CD4-positive, alpha-beta T cell (primary cell): ENCODE data around the gene ATL2. TPM values are rescaled to one million over a fixed set of nuclear protein-coding genes. Genes with fewer than 3 reads are reported as not detected.

Experiments
- ATAC-seq: fragments of 200-7000 bp; cut with Tn5 transposase; one replicate; pipeline ENCODE4 v1.10.0; 2022; ENCODE audit warnings: mild to moderate bottlenecking; ENCODE audit not compliant: poor library complexity
- CTCF ChIA-PET: fragments of 350-600 bp; sonication (Branson Sonifier 250); formaldehyde crosslinking; loops from one replicate; lab custom pipeline; 2021; ENCODE audit warnings: antibody characterized with exemption, inconsistent platforms; lab: Charles Lee
- POLR2A ChIA-PET: fragments of 350-600 bp; sonication (Branson Sonifier 250); formaldehyde crosslinking; loops from one replicate; lab custom pipeline; 2021; ENCODE audit warnings: antibody characterized with exemption, inconsistent platforms; lab: Charles Lee
- DNase-seq, 14 experiments: peaks; one replicate each; pipeline ENCODE4 v3.0.0-alpha.2; 2013 to 2020; ENCODE audit warnings: mixed read lengths in 2 of 14
- H3K27ac ChIP-seq, 2 donors: one replicate each; pipeline versions ENCODE4 v1.5.1 to v1.7.0; 2013; ENCODE audit warnings: low read length in 2 of 2, low read depth in 1 of 2, mild to moderate bottlenecking in 1 of 2
- H3K27me3 ChIP-seq, 2 experiments: 1 replicate in 1 of 2; 2 replicates in 1 of 2; pipeline versions ENCODE4 v1.6.1 to v1.7.0; 2013; ENCODE audit warnings: low read length in 2 of 2, control low read depth in 1 of 2, mild to moderate bottlenecking in 1 of 2, moderate library complexity in 1 of 2; ENCODE audit not compliant: insufficient read depth in 2 of 2, control insufficient read depth in 1 of 2
- H3K36me3 ChIP-seq: one replicate; pipeline ENCODE4 v1.6.1; 2013; ENCODE audit warnings: low read length, control low read depth; ENCODE audit not compliant: insufficient read depth
- H3K4me1 ChIP-seq: one replicate; pipeline ENCODE4 v1.6.1; 2013; ENCODE audit warnings: low read length, control low read depth; ENCODE audit not compliant: insufficient read depth
- H3K4me3 ChIP-seq: one replicate; pipeline ENCODE4 v1.5.1; 2013; ENCODE audit warnings: mild to moderate bottlenecking, low read length, moderate library complexity
- H3K9me3 ChIP-seq, 2 experiments: 1 replicate in 1 of 2; 2 replicates in 1 of 2; pipeline versions ENCODE4 v1.6.1 to v1.7.0; 2013; ENCODE audit warnings: low read length in 2 of 2, mild to moderate bottlenecking in 2 of 2, control low read depth in 1 of 2, moderate library complexity in 1 of 2; ENCODE audit not compliant: control insufficient read depth in 1 of 2, insufficient read depth in 1 of 2
- H3K27ac Mint-ChIP-seq: one replicate; pipeline ENCODE4 v1.8.0; 2020; ENCODE audit warnings: mixed read lengths
- H3K27me3 Mint-ChIP-seq: one replicate; pipeline ENCODE4 v1.8.0; 2021; ENCODE audit warnings: mixed read lengths
- H3K36me3 Mint-ChIP-seq: one replicate; pipeline ENCODE4 v1.8.0; 2021; ENCODE audit warnings: low read depth, mixed read lengths
- H3K4me1 Mint-ChIP-seq: one replicate; pipeline ENCODE4 v1.8.0; 2021; ENCODE audit warnings: low read depth, mixed read lengths
- H3K4me3 Mint-ChIP-seq: one replicate; pipeline ENCODE4 v1.8.0; 2020; ENCODE audit warnings: mild to moderate bottlenecking, mixed read lengths
- H3K9me3 Mint-ChIP-seq: one replicate; pipeline ENCODE4 v1.8.0; 2020; ENCODE audit warnings: mixed read lengths
- intact Hi-C, 2 experiments: fragments of 100-400 bp; cut with DNase I in 1 of 2; cut with micrococcal nuclease in 1 of 2; formaldehyde crosslinking; loops; one replicate each; pipeline versions ENCODE4 v1.15.1 to v1.9.0; 2023 to 2025; cut with DNase I, micrococcal nuclease
- total RNA-seq, 174 experiments: library from RNA in 2 of 174; stranded (reverse) in 2 of 174; gene quantifications; one replicate each; pipeline ENCODE4 v1.2.3 and lab custom pipeline; 2021 to 2026
- TF ChIP-seq, protein P1 (sequence below): fragments of 200-600 bp; IDR thresholded peaks from one replicate; pipeline ENCODE4 v1.8.0; 2022; ENCODE audit warnings: antibody characterized with exemption, mild to moderate bottlenecking

The ATL2 gene
- total RNA-seq, 2 experiments from 2014 or later: 85.5 to 91.7 TPM

GRCh38 chr2:38277245-38278116, 99.6 kb downstream of the ATL2 start:
- Mint-ChIP-seq H3K27ac (no peak overlapping the region), H3K36me3 (no peaks in the 10 kb centered on the region), H3K9me3 (no peaks in the 10 kb centered on the region), H3K27me3 (no peaks in the 10 kb centered on the region), H3K4me3 (no peak overlapping the region), H3K4me1 (no peaks in the 10 kb centered on the region)
- TF ChIP-seq, protein P1, sequence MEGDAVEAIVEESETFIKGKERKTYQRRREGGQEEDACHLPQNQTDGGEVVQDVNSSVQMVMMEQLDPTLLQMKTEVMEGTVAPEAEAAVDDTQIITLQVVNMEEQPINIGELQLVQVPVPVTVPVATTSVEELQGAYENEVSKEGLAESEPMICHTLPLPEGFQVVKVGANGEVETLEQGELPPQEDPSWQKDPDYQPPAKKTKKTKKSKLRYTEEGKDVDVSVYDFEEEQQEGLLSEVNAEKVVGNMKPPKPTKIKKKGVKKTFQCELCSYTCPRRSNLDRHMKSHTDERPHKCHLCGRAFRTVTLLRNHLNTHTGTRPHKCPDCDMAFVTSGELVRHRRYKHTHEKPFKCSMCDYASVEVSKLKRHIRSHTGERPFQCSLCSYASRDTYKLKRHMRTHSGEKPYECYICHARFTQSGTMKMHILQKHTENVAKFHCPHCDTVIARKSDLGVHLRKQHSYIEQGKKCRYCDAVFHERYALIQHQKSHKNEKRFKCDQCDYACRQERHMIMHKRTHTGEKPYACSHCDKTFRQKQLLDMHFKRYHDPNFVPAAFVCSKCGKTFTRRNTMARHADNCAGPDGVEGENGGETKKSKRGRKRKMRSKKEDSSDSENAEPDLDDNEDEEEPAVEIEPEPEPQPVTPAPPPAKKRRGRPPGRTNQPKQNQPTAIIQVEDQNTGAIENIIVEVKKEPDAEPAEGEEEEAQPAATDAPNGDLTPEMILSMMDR: no peak
- Histone ChIP-seq H3K27ac (no peak overlapping the region), H3K9me3 (no peaks in the 10 kb centered on the region), H3K4me1 (no peaks in the 10 kb centered on the region), H3K36me3 (no peaks in the 10 kb centered on the region), H3K4me3 (no peak overlapping the region), H3K27me3 (no peaks in the 10 kb centered on the region)
- intact Hi-C loops: loop anchor here (10.0 kb wide), 2 partner anchors 383 to 1493 kb away; no protein-coding TSS in a partner anchor
- ATAC-seq (no peak), DNase-seq (no peak)
- ChIA-PET CTCF (interaction anchor here (1.1 kb wide), 1 partner anchor 882 kb away, joined by 4 read pairs; no protein-coding TSS in a partner anchor), POLR2A (no interaction called here)

GRCh38 chr2:38274286-38275276, 102.5 kb downstream of the ATL2 start:
- H3K4me3 Mint-ChIP-seq: no peak overlapping the region
- no peaks in the 10 kb centered on the region for H3K36me3 ChIP-seq
- no peak overlapping the region for H3K4me3 ChIP-seq
- no peak overlapping the region for H3K27ac ChIP-seq
- no peaks in the 10 kb centered on the region for H3K27me3 Mint-ChIP-seq
- no peaks in the 10 kb centered on the region for H3K4me1 ChIP-seq
- no peaks in the 10 kb centered on the region for H3K36me3 Mint-ChIP-seq
- H3K4me1 Mint-ChIP-seq: no peaks in the 10 kb centered on the region
- POLR2A ChIA-PET: interaction anchor here (0.6 kb wide), 1 partner anchor 442 kb away, joined by 6 read pairs; no protein-coding TSS in a partner anchor
- TF ChIP-seq, protein P1: peak; percentile 57
- no peaks in the 10 kb centered on the region for H3K9me3 ChIP-seq
- peak in 6 of 14 experiments; percentile 9 to 71 (median 47) for DNase-seq
- no peak overlapping the region for H3K27ac Mint-ChIP-seq
- ATAC-seq: peak; percentile 57
- H3K27me3 ChIP-seq: no peaks in the 10 kb centered on the region
- no peaks in the 10 kb centered on the region for H3K9me3 Mint-ChIP-seq
- CTCF ChIA-PET: interaction anchor here (0.6 to 1.0 kb wide), 4 partner anchors 10 to 562 kb away, joined by 3 to 5 read pairs (median 4); no protein-coding TSS in a partner anchor
- intact Hi-C loops: loop anchor here (1.0 to 10.0 kb wide), 4 partner anchors 292 to 1490 kb away; no protein-coding TSS in a partner anchor

DNA sequence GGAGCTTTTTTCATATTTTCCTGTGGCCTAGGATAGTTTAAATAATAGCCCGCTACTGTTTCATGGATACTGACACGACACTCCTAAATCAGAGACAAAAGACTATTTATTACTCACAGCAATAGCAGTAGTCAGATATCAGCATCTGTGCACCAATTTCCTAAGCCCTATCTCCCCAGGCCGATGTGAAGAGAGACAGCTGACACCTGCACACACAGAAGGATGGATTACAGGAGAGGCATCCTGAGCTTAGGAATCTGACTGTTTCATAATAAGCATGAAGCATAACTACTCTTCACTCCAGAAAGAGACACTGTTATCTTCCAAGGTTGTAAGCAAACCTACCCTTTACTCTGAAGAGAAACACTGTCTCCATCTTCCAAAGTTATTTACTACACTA, 105.4 kb downstream of the ATL2 start:
- no peak overlapping the region for H3K27ac ChIP-seq
- no peaks in the 10 kb centered on the region for H3K36me3 ChIP-seq
- ChIA-PET CTCF (interaction anchor here (1.4 kb wide), 1 partner anchor 26 kb away, joined by 4 read pairs; no protein-coding TSS in a partner anchor), POLR2A (no interaction called here)
- DNase-seq (no peak), ATAC-seq (no peak)
- no peaks in the 10 kb centered on the region for H3K27me3 Mint-ChIP-seq
- TF ChIP-seq, protein P1: no peak
- no peaks in the 10 kb centered on the region for H3K4me1 ChIP-seq
- H3K27me3 ChIP-seq: no peaks in the 10 kb centered on the region
- H3K27ac Mint-ChIP-seq: no peak overlapping the region
- H3K4me3 ChIP-seq: no peak overlapping the region
- H3K9me3 Mint-ChIP-seq: no peaks in the 10 kb centered on the region
- H3K9me3 ChIP-seq: peaks cover 0 to 4% of the 10 kb centered on the region in 2 experiments
- H3K4me3 Mint-ChIP-seq: no peak overlapping the region
- H3K36me3 Mint-ChIP-seq: no peaks in the 10 kb centered on the region
- H3K4me1 Mint-ChIP-seq: no peaks in the 10 kb centered on the region
- intact Hi-C loops: loop anchor here (2.0 to 10.0 kb wide), 4 partner anchors 289 to 1487 kb away; no protein-coding TSS in a partner anchor
